ENCODE data around the gene TMEM120A.
A peak's percentile ranks its signal among the peaks of the same experiment; 100 is the strongest.
"Not testable (repeated sequence)": the region's sequence is repeated elsewhere in the genome, so short reads cannot be mapped to it uniquely, and the experiment has no call there.

Gene TMEM120A

DNA sequence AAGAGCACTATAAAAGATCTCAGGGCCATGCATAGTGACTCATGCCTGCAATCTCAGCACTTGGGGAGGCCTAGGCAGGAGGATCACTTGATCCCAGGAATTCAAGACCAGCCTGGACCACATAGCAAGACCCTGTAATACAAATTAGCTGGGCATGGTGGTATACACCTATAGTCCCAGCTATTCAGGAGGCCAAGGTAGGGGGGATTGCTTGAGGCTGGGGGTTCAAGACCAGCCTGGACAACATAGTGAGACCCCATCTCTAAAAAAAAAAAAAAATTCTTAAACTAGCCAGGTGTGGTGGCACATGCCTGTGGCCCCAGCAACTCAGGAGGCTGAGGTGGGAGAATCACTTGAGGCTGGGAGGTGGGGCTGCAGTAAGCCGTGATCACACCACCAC, 37.6 kb upstream of the TMEM120A start:
- Histone ChIP-seq H3K27ac (ENCODE audit: low read depth, low read length) (no peak overlapping the region), H3K4me3 (ENCODE audit: low read length) (no peak overlapping the region), H3K9me3 (ENCODE audit: control insufficient read depth, insufficient read depth, low read length) (no peaks in the 10 kb centered on the region), H3K79me2 (ENCODE audit: control insufficient read depth, low read length) (no peaks in the 10 kb centered on the region), H3F3A (ENCODE audit: control insufficient read depth, insufficient read depth) (no peaks in the 10 kb centered on the region), H3K36me3 (ENCODE audit: control insufficient read depth, low read length) (peaks cover 5% of the 10 kb centered on the region; the same call in 1 of the 2 replicates), H3K9me2 (replicated peaks; ENCODE audit: control insufficient read depth, low read length) (no peaks in the 10 kb centered on the region), H3K4me1 (ENCODE audit: control insufficient read depth, low read length) (no peaks in the 10 kb centered on the region), H3K27me3 (ENCODE audit: control insufficient read depth, low read length) (no peaks in the 10 kb centered on the region), H3K4me2 (ENCODE audit: low read length) (no peak overlapping the region), H4K20me1 (ENCODE audit: control insufficient read depth, insufficient read depth, low read depth, low read length) (no peaks in the 10 kb centered on the region)
- TF ChIP-seq, protein P1, sequence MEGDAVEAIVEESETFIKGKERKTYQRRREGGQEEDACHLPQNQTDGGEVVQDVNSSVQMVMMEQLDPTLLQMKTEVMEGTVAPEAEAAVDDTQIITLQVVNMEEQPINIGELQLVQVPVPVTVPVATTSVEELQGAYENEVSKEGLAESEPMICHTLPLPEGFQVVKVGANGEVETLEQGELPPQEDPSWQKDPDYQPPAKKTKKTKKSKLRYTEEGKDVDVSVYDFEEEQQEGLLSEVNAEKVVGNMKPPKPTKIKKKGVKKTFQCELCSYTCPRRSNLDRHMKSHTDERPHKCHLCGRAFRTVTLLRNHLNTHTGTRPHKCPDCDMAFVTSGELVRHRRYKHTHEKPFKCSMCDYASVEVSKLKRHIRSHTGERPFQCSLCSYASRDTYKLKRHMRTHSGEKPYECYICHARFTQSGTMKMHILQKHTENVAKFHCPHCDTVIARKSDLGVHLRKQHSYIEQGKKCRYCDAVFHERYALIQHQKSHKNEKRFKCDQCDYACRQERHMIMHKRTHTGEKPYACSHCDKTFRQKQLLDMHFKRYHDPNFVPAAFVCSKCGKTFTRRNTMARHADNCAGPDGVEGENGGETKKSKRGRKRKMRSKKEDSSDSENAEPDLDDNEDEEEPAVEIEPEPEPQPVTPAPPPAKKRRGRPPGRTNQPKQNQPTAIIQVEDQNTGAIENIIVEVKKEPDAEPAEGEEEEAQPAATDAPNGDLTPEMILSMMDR (IDR thresholded peaks at IDR 0.05; ENCODE audit: low read depth, low read length, poor library complexity, severe bottlenecking) = no peak
- no peak for TF ChIP-seq EZH2phosphoT487 (IDR thresholded peaks at IDR 0.05; ENCODE audit: borderline replicate concordance, low read length)

DNA sequence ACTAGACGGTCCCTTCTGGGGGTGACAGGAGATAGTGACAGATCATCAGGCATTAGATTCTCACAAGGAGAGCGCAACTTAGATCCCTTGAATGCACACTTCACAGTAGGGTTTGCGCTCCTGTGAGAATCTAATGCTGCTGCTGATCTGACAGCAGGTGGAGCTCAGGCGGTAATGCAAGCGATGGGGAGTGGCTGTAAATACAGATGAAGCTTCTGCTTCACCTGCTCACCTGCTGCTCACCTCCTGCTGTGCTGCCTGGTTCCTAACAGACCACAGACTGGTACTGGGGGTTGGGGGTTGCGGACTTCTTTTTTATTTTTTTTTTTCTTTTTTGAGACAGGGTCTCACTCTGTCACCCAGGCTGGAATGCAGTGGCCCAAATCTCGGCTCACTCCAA, 35.3 kb upstream of the TMEM120A start:
- not testable (repeated sequence) for H3K4me2 ChIP-seq (ENCODE audit: low read length); H3K79me2 ChIP-seq (ENCODE audit: control insufficient read depth, low read length); H4K20me1 ChIP-seq (ENCODE audit: control insufficient read depth, insufficient read depth, low read depth, low read length); H3K27me3 ChIP-seq (ENCODE audit: control insufficient read depth, low read length); H3K4me1 ChIP-seq (ENCODE audit: control insufficient read depth, low read length); H3K9me3 ChIP-seq (ENCODE audit: control insufficient read depth, insufficient read depth, low read length); H3F3A ChIP-seq (ENCODE audit: control insufficient read depth, insufficient read depth); H3K27ac ChIP-seq (ENCODE audit: low read depth, low read length); H3K4me3 ChIP-seq (ENCODE audit: low read length); H3K36me3 ChIP-seq (ENCODE audit: control insufficient read depth, low read length); H3K9me2 ChIP-seq (replicated peaks; ENCODE audit: control insufficient read depth, low read length)

DNA sequence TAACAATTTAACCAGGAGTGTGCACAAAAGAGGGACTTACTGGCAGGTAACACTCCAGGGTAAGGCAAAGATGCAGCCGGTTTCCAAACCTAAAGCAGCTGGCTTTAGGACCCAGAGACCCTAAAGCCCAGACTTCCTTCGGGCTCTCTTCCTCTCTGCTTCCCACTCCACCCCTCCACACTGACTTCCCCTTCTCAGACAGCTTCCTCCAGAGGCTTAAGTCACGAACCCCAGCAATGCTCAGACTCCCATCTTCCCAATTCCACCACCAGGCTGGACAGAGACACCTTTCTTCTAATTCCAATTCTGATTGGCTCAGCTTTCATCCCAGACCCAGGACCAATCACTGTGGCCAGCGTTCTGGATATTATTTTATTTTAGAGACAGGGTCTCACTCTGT, 28.6 kb upstream of the TMEM120A start:
- Histone ChIP-seq H3F3A (ENCODE audit: control insufficient read depth, insufficient read depth) (no peaks in the 10 kb centered on the region), H3K4me1 (ENCODE audit: control insufficient read depth, low read length) (peaks cover 7% of the 10 kb centered on the region), H3K4me3 (ENCODE audit: low read length) (peak overlapping the region; percentile 22; the same call in 1 of the 2 replicates), H3K27ac (ENCODE audit: low read depth, low read length) (no peak overlapping the region), H3K9me3 (ENCODE audit: control insufficient read depth, insufficient read depth, low read length) (no peaks in the 10 kb centered on the region), H3K4me2 (ENCODE audit: low read length) (peak overlapping the region; percentile 49), H3K9me2 (replicated peaks; ENCODE audit: control insufficient read depth, low read length) (no peaks in the 10 kb centered on the region), H3K79me2 (ENCODE audit: control insufficient read depth, low read length) (no peaks in the 10 kb centered on the region), H3K27me3 (ENCODE audit: control insufficient read depth, low read length) (no peaks in the 10 kb centered on the region), H4K20me1 (ENCODE audit: control insufficient read depth, insufficient read depth, low read depth, low read length) (no peaks in the 10 kb centered on the region; the same call in none of the 2 replicates), H3K36me3 (ENCODE audit: control insufficient read depth, low read length) (peaks cover 42% of the 10 kb centered on the region)
- TF ChIP-seq, protein P1 (IDR thresholded peaks at IDR 0.05; ENCODE audit: low read depth, low read length, poor library complexity, severe bottlenecking) = no peak
- TF ChIP-seq EZH2phosphoT487 (IDR thresholded peaks at IDR 0.05; ENCODE audit: borderline replicate concordance, low read length) = no peak

DNA sequence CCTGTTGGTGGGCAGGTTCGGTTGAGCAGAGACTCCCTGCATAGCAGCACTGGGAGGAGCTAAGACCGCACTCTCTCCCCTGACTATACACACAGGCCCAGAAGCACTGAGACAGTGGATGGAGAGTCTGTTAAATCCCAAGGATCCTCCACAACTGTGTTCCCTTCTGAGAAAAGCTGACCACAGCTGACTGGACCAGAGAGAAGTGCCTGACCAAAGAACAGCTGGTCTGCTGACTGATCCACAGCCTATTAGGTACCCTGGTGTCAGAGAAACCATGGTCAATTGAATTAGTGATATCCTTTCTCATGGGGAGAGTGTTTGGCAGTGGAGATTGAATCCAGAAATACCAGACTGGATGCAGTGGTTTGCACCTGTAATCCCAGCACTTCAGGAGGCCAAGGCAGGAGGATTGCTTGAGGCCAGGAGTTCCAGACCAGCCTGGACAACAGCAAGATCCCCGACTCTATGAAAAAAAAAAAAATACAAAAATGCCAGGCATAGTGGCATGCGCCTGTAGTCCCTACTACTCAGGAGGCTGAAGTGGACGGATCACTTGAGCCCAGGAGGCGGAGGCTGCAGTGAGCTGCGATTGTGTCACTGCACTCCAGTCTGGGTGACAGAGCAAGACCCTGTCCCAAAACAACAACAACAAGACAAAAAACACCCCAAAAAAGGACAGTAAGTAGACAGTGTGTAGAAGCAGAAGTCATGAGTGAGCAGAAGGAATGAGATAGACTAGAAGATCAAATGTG, 27.8 kb upstream of the TMEM120A start:
- no peak overlapping the region for H3K4me2 ChIP-seq (ENCODE audit: low read length)
- H3F3A ChIP-seq (ENCODE audit: control insufficient read depth, insufficient read depth) = no peaks in the 10 kb centered on the region
- TF ChIP-seq, protein P1 (IDR thresholded peaks at IDR 0.05; ENCODE audit: low read depth, low read length, poor library complexity, severe bottlenecking) = no peak
- TF ChIP-seq EZH2phosphoT487 (IDR thresholded peaks at IDR 0.05; ENCODE audit: borderline replicate concordance, low read length) = no peak

More for the DNA sequence above, 27.8 kb upstream of the TMEM120A start:
- Histone ChIP-seq H4K20me1 (ENCODE audit: control insufficient read depth, insufficient read depth, low read depth, low read length) (no peaks in the 10 kb centered on the region; the same call in none of the 2 replicates), H3K4me1 (ENCODE audit: control insufficient read depth, low read length) (peaks cover 7% of the 10 kb centered on the region), H3K9me2 (replicated peaks; ENCODE audit: control insufficient read depth, low read length) (no peaks in the 10 kb centered on the region), H3K9me3 (ENCODE audit: control insufficient read depth, insufficient read depth, low read length) (no peaks in the 10 kb centered on the region), H3K4me3 (ENCODE audit: low read length) (no peak overlapping the region), H3K27me3 (ENCODE audit: control insufficient read depth, low read length) (no peaks in the 10 kb centered on the region), H3K27ac (ENCODE audit: low read depth, low read length) (no peak overlapping the region), H3K36me3 (ENCODE audit: control insufficient read depth, low read length) (peaks cover 42% of the 10 kb centered on the region), H3K79me2 (ENCODE audit: control insufficient read depth, low read length) (no peaks in the 10 kb centered on the region)
